SK-N-DZ (cell line): Measurements from ENCODE around the gene SCAMP1. TPM values are rescaled to one million over a fixed set of nuclear protein-coding genes. Genes with fewer than 3 reads are reported as not detected.
A peak's percentile ranks its signal among the peaks of the same experiment; 100 is the strongest.
"Not testable (repeated sequence)": the region's sequence is repeated elsewhere in the genome, so short reads cannot be mapped to it uniquely, and the experiment has no call there.

Experiments used
- DNase-seq: peaks from one replicate; pipeline ENCODE4 v3.0.0-alpha.2; 2015; ENCODE audit warnings: low spot score
- polyA plus RNA-seq, 2 experiments: library from polyadenylated mRNA; depleted of rRNA; stranded (reverse); fragments of >200 nt; gene quantifications; 2 replicates each; pipeline ENCODE4 v1.2.3, GENCODE V29; 2014

SCAMP1 gene
- polyA plus RNA-seq (2014; cell fraction: cytosol; rRNA removed): 75.7 and 79.5 TPM in 2 replicates
- 23.1 and 23.6 TPM in 2 replicates for polyA plus RNA-seq (2014; cell fraction: nucleus; rRNA removed)

GRCh38 chr5:78359831-78360673, at the start of gene SCAMP1:
Gene SCAMP1 (plus strand): TSS chr5:78360617. CDS start chr5:78360672, 55 bp downstream.
- peak; percentile 96 for DNase-seq

- no peak for DNase-seq
Measured at GRCh38 chr5:78317515-78317914, 42.9 kb upstream of the SCAMP1 start.

DNA sequence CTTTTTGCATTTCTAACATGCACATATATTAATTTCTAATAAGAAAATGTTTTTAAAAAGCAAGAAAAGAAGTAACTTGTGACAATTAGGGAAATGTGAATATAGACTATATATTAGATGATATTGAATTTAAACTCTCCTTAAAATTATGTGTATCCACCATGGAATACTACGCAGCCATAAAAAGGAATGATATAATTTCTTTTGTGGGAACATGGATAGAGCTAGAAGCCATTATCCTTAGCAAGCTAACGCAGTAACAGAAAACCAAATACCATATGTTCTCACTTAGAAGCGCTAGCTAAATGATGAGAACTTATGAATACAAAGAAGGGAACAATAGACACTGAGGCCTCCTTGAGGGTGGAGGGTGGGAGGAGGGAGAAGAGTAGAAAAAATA, 42.1 kb upstream of the SCAMP1 start:
- DNase-seq: no peak

DNA sequence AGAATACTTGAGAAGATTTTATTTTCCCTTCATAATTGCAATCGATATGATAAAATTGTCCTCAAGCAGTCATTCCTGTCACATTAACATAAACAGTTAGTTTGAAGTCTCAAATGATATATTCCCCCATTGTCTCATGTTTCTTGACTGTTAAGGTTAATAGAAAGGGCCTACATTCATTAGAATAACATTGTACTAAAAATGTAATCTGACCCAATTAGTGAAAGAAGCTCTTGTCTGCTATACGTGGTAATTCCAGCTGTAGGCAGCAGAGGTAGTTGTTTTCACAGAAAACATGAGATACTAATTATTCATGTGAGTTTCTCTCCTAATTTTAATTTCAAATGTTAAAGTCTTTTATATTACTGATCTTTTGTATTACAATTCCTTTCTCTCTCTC, 40.0 kb upstream of the SCAMP1 start:
- DNase-seq: no peak

DNA sequence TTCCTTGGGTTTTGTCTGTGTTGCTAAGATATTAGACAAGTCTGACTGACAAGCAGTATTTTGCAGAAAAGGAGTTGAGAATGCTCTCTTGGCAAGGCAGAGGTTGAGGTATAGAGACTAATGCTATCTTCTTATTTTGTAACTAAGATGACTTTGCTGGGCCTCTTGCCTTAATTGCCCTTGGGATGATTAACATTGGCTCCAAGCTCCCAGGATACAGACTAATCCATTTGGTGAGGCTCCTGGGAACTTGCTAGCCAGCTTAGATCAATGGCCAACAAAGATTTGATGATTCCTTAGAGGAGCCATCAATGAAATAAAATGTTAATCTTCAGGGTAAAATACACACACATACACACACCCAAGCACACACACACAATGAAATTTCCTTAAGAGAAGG, 37.2 kb upstream of the SCAMP1 start:
- no peak for DNase-seq

DNA sequence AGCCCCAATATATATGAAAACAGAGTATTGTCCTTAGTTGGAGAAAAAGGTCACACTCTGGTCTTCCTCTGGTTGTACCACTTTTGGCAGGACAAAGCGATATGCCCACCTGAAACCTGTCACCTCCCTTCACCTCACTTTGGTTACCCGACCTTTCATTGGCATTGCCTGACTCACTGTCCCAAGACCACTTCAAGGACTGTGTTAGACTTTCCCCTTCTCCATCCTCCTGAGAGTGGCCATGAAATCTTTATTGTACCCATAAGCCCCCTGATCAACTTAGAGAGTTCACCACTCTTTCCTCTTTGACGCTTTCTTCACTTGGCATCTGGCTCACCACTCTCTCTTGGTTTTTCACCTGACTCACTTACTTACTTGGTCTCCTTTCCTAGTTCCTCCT, 33.5 kb upstream of the SCAMP1 start:
- no peak for DNase-seq

DNA sequence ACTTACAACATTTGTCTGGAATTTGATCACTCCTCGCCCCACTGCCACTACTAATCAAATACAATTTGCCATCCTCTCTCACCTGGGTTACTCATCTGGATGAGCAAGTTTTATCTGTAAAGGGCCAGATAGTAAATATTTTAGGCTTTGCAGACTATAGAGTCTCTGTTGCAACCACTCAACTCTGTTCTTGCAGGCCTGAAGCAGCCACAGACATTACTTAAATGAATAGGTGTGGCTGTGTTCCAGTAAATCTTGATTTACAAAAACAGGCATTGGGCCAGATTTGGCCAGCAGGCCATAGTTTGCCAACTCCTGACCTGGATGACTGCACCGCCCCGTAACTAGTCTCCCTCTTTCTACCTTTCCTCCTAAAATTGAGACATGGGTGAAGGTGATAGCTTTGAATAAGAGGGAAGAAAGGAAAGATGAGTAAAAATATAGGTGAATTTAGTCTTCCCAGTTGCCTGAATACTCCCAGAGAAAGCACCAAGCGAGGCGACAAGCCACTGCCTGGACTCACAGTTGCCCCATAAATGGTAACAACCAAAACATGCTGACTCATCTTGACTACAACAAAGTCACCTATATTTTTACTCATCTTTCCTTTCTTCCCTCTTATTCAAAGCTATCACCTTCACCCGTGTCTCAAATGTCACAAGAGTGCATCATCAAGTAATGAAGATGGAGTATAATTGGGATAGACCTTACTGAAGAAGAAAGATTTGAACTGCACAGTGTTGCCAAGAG, 32.5 kb upstream of the SCAMP1 start:
- DNase-seq: no peak

DNA sequence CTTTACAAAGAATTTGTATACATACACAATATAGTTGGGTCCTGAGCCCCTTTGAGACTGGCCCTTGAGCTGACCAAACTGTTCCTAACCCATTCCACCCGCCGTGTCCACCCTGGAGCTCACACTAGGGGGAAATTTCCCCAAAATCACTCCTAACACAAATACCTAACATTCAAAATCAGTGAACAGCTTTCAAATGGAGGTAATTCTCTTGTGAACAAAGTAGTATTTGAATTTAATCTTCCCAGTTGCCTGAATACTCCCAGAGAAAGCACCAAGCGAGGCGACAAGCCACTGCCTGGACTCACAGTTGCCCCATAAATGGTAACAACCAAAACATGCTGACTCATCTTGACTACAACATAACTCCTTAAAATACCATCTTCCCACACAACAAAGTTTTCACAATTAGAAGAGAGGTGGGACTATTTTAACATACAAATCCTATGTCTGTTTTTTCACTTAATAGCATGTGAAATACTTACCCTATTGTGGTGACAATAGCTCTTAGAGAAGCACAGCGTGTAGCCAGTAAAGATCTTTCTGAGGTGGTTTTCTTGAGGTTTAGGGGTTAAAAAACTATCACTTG, 31.7 kb upstream of the SCAMP1 start:
- no peak for DNase-seq

- no peak for DNase-seq
Measured at GRCh38 chr5:78331523-78332080, 28.8 kb upstream of the SCAMP1 start.

DNA sequence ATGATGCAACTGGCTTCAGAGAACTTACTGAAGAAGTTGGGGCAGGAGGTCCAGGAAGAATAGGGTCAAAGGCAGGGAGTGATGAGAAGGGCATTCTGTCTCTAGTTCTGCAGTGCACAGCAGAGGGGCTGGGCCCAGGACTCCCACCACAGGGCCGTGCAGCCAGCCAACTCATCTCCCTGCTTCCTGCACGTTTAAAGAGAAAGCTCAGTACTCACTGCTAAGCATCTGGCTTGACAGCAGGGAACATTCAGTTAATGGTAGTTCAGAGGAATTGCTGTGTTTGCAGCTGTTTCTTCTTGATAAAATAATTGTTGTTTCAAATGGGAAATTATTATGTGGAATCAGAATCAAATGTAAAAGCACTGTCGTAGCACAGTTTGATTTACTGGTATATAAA, 25.6 kb upstream of the SCAMP1 start:
- DNase-seq: no peak

GRCh38 chr5:78335976-78336375, 24.4 kb upstream of the SCAMP1 start:
- DNase-seq: no peak

GRCh38 chr5:78336698-78337097, 23.7 kb upstream of the SCAMP1 start:
- no peak for DNase-seq

GRCh38 chr5:78339617-78340436, 20.6 kb upstream of the SCAMP1 start:
- DNase-seq: peak; percentile 15

- no peak for DNase-seq
Measured at GRCh38 chr5:78341440-78341839, 19.0 kb upstream of the SCAMP1 start.

GRCh38 chr5:78345485-78345884, 14.9 kb upstream of the SCAMP1 start:
- no peak for DNase-seq

DNA sequence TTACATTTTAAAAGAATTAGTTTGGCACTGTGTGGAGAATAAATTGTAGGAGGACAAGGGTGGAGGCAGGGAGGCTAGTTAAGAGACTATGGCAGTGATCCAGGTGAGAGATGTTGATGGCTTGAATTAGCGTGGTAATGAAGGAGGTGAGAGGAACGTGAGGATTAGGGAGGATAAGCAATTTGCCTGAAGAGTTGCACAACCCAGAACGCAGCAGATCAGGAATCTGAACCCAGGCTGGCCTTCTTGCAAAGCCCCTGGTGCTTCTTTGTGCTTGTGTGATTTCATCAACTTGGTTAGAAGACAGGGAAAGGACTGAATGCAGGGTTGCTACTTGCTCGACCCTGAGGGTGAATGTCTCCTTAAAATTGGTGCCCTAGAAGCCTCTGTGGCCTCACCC, 6.9 kb upstream of the SCAMP1 start:
- no peak for DNase-seq

DNA sequence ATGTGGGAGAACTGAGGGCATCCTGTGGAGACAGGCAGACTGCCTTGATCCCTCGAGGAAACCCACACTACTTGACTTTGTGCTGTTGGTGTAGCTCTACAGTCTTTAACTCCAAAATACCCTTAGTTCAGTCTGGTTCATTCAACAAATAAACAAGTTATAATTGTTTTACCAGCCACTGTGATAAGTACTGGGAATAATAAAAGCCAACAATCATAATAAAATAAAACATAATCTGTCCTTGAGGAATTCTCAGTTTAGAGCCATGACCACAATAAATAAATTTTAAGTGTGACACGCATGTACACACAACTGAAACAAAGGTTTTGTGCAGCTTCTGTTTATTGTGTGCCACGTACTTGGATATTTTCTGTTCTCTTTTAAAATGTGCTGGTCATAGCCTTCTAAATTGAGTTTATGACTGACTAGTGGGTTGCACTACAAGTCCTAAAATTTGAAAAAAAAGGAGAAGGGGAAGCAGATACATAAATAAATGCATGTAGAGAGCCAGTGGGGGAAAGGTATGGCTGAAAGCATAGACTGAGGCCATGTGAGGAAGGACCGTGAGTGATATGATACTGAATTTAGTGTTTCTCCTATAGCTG, 6.2 kb upstream of the SCAMP1 start:
- no peak for DNase-seq

- DNase-seq: no peak
Measured at GRCh38 chr5:78355561-78355960, 4.9 kb upstream of the SCAMP1 start.

- DNase-seq: not testable (repeated sequence)
Measured at GRCh38 chr5:78359455-78359830, 974 bp upstream of the SCAMP1 start.

- DNase-seq: no peak
Measured at GRCh38 chr5:78360674-78360923, 182 bp downstream of the SCAMP1 start.
